ENCODE results near the gene ZNF213.

Gene ZNF213

DNA sequence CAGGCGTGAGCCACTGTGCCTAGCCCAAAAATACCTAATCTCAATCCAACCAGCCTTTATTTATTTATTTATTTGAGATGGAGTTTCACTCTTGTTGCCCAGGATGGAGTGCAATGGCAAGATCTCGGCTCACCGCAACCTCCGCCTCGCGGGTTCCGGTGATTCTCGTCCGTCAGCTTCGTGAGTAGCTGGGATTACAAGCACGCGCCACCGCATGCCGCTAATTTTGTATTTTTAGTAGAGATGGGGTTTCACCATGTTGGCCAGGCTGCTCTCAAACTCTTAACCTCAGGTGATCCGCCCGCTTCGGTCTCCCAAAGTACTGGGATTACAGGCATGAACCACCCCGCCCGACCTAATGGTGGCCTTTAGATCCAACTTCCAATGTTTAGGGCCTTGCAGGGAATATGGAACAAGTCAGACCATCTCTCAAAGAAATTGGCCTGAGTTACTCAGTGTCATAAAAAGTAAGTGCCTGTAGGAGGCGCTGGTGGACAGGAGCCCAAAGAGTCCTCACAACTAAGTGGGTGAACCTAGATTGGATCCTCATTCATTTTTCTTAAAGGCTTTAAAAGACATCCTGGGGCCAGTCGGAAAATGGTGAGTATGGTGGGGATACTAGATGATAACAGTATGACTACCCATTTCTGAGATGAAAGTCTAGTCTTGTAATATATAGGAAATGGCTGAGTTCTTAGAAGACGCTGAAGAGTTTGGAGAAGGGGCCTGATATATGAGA, 40.4 kb upstream of the ZNF213 start:
- Histone ChIP-seq H3K27me3 (ENCODE audit: control insufficient read depth in 1 of 2, insufficient read depth in 2 of 2, low read length in 2 of 2) (peaks cover 17 to 21% of the 10 kb centered on the region in 2 donors), H3K4me1 (ENCODE audit: control insufficient read depth, insufficient read depth, low read length) (no peaks in the 10 kb centered on the region), H3K9me3 (ENCODE audit: control insufficient read depth in 2 of 2, low read length in 2 of 2) (no peaks in the 10 kb centered on the region)

DNA sequence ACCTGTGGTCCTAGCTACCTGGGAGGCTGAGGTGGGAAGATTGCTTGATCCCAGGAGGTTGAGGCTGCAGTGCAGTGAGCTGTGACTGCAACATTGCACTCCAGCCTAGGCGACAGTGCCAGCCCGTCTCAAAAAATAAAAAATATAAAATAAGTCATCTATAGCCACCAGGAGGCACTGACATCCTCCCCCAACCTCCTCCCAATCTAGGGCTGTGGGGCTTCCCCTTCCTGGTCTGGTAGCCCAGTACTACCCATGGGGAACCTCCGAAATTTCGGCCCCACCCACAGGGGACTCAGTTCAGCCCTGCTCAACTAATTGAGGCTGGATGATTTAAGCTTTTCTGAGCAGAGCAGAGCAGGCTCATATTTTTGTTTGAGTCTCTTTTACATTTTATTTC, 39.0 kb upstream of the ZNF213 start:
- Histone ChIP-seq H3K27ac (ENCODE audit: low read length) (no peak overlapping the region), H3K36me3 (ENCODE audit: control insufficient read depth in 2 of 2, insufficient read depth in 2 of 2, low read length in 2 of 2) (no peaks in the 10 kb centered on the region), H3K9me3 (ENCODE audit: control insufficient read depth in 2 of 2, low read length in 2 of 2) (no peaks in the 10 kb centered on the region), H3K27me3 (ENCODE audit: control insufficient read depth in 1 of 2, insufficient read depth in 2 of 2, low read length in 2 of 2) (peaks cover 25 to 27% of the 10 kb centered on the region in 2 donors), H3K9ac (ENCODE audit: low read length in 2 of 2) (no peak overlapping the region), H3K4me3 (ENCODE audit: low read length in 2 of 2) (no peak overlapping the region), H3K4me1 (ENCODE audit: control insufficient read depth, insufficient read depth, low read length) (peaks cover 6% of the 10 kb centered on the region)

More for the DNA sequence above, 40.4 kb upstream of the ZNF213 start:
- Histone ChIP-seq H3K4me3 (ENCODE audit: low read length in 2 of 2) (no peak overlapping the region), H3K36me3 (ENCODE audit: control insufficient read depth in 2 of 2, insufficient read depth in 2 of 2, low read length in 2 of 2) (no peaks in the 10 kb centered on the region), H3K9ac (ENCODE audit: low read length in 2 of 2) (no peak overlapping the region), H3K27ac (ENCODE audit: low read length) (no peak overlapping the region)

DNA sequence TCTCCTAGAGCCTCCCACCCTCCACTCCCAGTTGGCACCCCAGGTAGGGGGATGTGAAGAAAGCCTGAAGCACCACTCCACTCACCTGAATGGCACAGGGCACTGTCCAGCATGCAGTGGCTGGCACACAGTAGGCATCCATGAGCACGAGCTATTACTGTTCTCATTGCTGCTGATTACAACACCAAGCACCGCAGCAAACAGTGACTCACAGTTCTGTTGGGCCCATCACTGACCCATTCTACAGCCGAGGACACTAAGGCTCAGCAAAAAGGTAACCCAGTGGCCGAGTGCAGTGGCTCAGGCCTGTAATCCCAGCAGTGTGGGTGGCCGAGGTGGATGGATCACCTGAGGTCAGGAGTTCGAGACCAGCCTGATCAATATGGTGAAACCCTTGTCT, 38.5 kb upstream of the ZNF213 start:
- Histone ChIP-seq H3K9ac (ENCODE audit: low read length in 2 of 2) (no peak overlapping the region), H3K27ac (ENCODE audit: low read length) (no peak overlapping the region)

DNA sequence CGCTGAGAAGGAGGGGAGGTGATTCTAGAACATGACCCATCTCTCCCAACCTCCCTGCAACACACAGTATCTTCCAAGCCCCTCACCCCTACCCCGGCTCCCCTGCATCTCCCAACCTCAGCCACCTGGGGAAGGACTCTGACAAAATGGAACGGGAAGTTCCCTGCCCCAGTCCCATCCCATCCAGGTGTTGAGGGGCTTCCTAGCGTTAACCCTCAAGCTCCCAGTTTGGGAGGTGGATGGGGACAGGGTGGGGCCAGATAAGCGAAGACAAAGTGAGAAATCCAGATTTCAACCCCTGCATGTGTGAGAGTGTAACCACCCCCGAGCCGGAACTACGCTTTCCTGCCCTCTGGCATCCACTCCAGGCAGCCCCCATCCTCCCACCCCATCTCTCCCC, 37.6 kb upstream of the ZNF213 start:
- no peak overlapping the region for H3K27ac ChIP-seq (ENCODE audit: low read length)
- no peak overlapping the region for H3K9ac ChIP-seq (ENCODE audit: low read length in 2 of 2)
- H3K9me3 ChIP-seq (ENCODE audit: control insufficient read depth in 2 of 2, low read length in 2 of 2), result no peaks in the 10 kb centered on the region
- peaks cover 26 to 27% of the 10 kb centered on the region in 2 donors for H3K27me3 ChIP-seq (ENCODE audit: control insufficient read depth in 1 of 2, insufficient read depth in 2 of 2, low read length in 2 of 2)
- H3K4me1 ChIP-seq (ENCODE audit: control insufficient read depth, insufficient read depth, low read length), result peaks cover 6% of the 10 kb centered on the region
- no peak overlapping the region for H3K4me3 ChIP-seq (ENCODE audit: low read length in 2 of 2)
- no peaks in the 10 kb centered on the region for H3K36me3 ChIP-seq (ENCODE audit: control insufficient read depth in 2 of 2, insufficient read depth in 2 of 2, low read length in 2 of 2)

More for the DNA sequence above, 38.5 kb upstream of the ZNF213 start:
- no peak overlapping the region for H3K4me3 ChIP-seq (ENCODE audit: low read length in 2 of 2)
- H3K27me3 ChIP-seq (ENCODE audit: control insufficient read depth in 1 of 2, insufficient read depth in 2 of 2, low read length in 2 of 2), result peaks cover 29 to 32% of the 10 kb centered on the region in 2 donors
- peaks cover 6% of the 10 kb centered on the region for H3K4me1 ChIP-seq (ENCODE audit: control insufficient read depth, insufficient read depth, low read length)
- H3K9me3 ChIP-seq (ENCODE audit: control insufficient read depth in 2 of 2, low read length in 2 of 2), result no peaks in the 10 kb centered on the region
- H3K36me3 ChIP-seq (ENCODE audit: control insufficient read depth in 2 of 2, insufficient read depth in 2 of 2, low read length in 2 of 2), result no peaks in the 10 kb centered on the region

DNA sequence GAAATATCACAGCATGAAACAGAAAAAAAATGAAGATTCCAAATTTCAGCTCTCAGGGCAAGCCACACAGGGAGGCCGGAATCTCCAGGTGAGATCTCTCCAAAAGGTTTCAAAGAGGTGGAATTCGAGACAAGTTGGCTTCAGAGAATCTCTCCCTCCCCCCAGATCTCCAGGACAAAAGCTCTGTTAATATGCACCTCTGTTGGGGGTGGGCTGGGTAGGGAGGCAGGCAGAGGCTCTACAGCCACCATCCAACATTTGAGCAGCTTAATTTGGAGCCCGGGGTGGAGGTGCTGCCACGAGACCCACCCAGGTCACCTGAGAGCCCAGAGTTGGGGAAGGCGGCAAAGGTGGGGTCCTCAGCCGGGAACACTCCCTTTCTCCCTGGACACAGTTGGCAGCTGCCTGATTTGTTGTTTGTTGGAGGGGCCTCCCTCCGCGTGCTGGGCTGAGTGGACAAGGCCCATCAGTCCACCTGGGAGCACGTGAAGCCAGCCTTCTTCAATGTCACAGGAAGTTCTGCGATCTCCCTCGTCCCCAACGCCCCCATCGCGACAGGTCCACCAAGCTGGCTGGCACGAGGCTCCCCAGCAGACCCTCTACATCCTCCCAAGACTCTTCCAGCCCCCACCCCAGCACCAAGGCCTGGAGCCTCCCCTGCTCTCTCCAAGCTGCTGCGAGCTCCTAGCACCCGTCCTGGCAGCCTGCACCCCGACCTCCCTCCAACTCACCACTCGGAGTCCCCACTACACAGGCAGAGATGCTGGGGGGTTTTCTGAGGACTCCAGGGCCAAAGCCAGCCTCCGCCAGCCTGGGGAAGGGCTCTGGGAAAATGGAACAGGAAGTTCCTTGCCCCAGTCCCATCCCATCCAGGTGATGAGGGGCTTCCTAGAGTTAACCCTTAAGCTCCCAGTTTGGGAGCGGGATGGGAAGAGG, 36.1 kb upstream of the ZNF213 start, which contains the start of gene ZSCAN10:
Gene ZSCAN10 (minus strand): TSS at position 836 of the 936 bp plus-strand sequence. CDS start 6,357 bp downstream, outside the sequence.
- peaks cover 23% of the 10 kb centered on the region in 2 donors for H3K27me3 ChIP-seq (ENCODE audit: control insufficient read depth in 1 of 2, insufficient read depth in 2 of 2, low read length in 2 of 2)
- no peak within 1 kb of the TSS for H3K27ac ChIP-seq (ENCODE audit: low read length)
- no peaks in the 10 kb centered on the region for H3K36me3 ChIP-seq (ENCODE audit: control insufficient read depth in 2 of 2, insufficient read depth in 2 of 2, low read length in 2 of 2)
- no peaks in the 10 kb centered on the region for H3K9me3 ChIP-seq (ENCODE audit: control insufficient read depth in 2 of 2, low read length in 2 of 2)
- peaks cover 6% of the 10 kb centered on the region for H3K4me1 ChIP-seq (ENCODE audit: control insufficient read depth, insufficient read depth, low read length)
- no peak within 1 kb of the TSS for H3K9ac ChIP-seq (ENCODE audit: low read length in 2 of 2)
- peak within 1 kb of the TSS in 1 of 2 donors; percentile 44 for H3K4me3 ChIP-seq (ENCODE audit: low read length in 2 of 2)

DNA sequence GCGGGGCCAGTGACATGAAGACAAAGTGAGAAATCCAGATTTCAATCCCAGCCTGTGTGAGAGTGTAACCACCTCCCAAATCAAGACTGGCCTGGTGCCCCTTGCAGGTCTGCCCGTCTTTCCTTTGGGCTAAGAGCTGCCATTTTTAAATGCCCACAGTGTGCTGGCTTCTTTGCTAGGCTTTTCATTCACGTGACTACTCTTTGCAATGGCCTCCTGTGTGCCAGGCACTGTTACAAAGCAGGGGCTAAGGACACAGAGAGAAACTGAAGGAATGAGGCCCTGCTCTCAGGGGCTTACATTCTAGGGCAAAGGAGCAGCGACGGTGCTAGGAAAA, 35.5 kb upstream of the ZNF213 start:
- peaks cover 23% of the 10 kb centered on the region in 2 donors for H3K27me3 ChIP-seq (ENCODE audit: control insufficient read depth in 1 of 2, insufficient read depth in 2 of 2, low read length in 2 of 2)
- H3K9ac ChIP-seq (ENCODE audit: low read length in 2 of 2), result no peak overlapping the region
- H3K27ac ChIP-seq (ENCODE audit: low read length), result no peak overlapping the region
- no peaks in the 10 kb centered on the region for H3K36me3 ChIP-seq (ENCODE audit: control insufficient read depth in 2 of 2, insufficient read depth in 2 of 2, low read length in 2 of 2)
- H3K9me3 ChIP-seq (ENCODE audit: control insufficient read depth in 2 of 2, low read length in 2 of 2), result no peaks in the 10 kb centered on the region
- peak overlapping the region in 1 of 2 donors; percentile 44 for H3K4me3 ChIP-seq (ENCODE audit: low read length in 2 of 2)
- peaks cover 6% of the 10 kb centered on the region for H3K4me1 ChIP-seq (ENCODE audit: control insufficient read depth, insufficient read depth, low read length)

DNA sequence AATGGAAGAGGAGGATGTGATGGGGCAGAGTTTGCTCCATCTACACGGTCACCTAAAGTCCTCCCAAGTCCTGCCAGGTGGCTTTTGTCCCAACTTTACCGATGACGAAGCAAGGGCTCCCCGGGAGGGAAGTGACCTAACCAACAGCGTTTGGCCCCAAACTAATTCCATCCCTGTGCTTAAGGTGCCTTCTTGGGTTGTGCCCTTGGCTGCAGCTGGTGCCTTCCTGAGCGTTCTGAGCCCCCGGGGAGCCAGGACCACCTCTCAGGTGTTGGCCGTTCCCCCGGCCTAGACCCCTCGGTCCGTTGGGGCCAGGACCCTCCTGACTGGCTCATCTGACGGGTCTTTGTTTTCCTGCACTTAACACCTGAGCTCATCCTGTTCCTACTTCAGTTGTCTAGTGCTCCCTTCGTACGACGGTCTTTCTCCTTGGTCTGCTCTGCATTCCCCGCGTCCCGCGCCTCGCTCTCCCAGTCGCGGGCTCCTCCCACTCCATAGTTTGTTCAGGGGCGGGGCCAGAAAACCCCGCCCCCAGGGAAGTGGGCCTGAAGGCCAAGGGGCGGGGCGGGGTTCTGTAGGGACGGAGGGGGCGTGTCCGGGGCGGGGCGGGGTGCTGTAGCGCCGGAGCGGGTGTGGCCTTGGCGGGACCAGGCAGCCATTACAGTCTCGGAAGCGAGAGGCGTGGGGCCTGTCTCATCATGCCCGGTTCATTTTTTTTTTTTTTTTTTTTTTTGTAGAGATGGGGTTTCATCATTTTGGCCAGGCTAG, 34.9 kb upstream of the ZNF213 start:
- H3K27me3 ChIP-seq (ENCODE audit: control insufficient read depth in 1 of 2, insufficient read depth in 2 of 2, low read length in 2 of 2), result peaks cover 21 to 23% of the 10 kb centered on the region in 2 donors
- H3K4me3 ChIP-seq (ENCODE audit: low read length in 2 of 2), result peak overlapping the region in 1 of 2 donors; percentile 44
- no peak overlapping the region for H3K9ac ChIP-seq (ENCODE audit: low read length in 2 of 2)
- no peaks in the 10 kb centered on the region for H3K9me3 ChIP-seq (ENCODE audit: control insufficient read depth in 2 of 2, low read length in 2 of 2)
- peaks cover 6% of the 10 kb centered on the region for H3K4me1 ChIP-seq (ENCODE audit: control insufficient read depth, insufficient read depth, low read length)
- no peaks in the 10 kb centered on the region for H3K36me3 ChIP-seq (ENCODE audit: control insufficient read depth in 2 of 2, insufficient read depth in 2 of 2, low read length in 2 of 2)
- H3K27ac ChIP-seq (ENCODE audit: low read length), result no peak overlapping the region

DNA sequence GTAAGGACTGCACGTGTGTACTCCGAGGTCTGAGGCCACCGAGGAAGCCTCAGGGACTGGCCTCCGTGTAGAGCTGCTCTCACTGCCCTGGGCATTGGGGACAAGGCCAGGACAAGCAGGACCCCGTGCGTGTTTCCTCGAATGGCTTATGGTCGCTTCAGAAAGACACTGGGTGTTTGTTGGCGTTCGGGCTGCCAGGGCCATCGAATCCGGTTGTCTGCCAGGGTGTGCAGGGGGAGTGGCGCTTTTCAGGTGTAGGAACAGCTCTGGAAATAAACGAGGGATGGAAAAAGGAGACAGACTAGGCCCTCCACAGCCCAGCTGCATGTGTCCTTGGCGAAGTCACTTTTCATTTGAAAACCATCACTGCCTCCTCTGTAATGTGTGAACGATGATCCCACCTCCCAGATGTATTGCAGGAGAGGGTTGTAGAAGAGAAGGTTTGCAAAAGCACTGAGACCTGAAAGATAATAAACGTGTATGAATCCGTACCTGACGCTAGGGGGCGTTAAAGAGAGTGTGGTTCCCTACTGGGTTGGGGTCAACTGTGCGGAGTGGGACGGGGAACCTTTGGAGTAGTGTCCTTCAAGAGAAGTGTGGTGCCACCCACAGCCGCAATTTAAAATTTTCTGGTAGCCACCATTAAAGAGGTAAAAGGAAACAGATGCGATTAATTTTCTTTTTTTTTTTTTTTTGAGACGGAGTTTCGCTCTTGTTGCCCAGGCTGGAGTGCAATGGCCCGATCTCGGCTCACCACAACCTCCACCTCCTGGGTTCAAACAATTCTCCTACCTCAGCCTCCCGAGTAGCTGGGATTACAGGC, 33.6 kb upstream of the ZNF213 start:
- H3K27ac ChIP-seq (ENCODE audit: low read length), result no peak overlapping the region
- H3K9ac ChIP-seq (ENCODE audit: low read length in 2 of 2), result no peak overlapping the region
- peaks cover 21 to 23% of the 10 kb centered on the region in 2 donors for H3K27me3 ChIP-seq (ENCODE audit: control insufficient read depth in 1 of 2, insufficient read depth in 2 of 2, low read length in 2 of 2)
- H3K9me3 ChIP-seq (ENCODE audit: control insufficient read depth in 2 of 2, low read length in 2 of 2), result no peaks in the 10 kb centered on the region
- peaks cover 9% of the 10 kb centered on the region for H3K4me1 ChIP-seq (ENCODE audit: control insufficient read depth, insufficient read depth, low read length)
- H3K4me3 ChIP-seq (ENCODE audit: low read length in 2 of 2), result peak overlapping the region in 1 of 2 donors; percentile 8
- no peaks in the 10 kb centered on the region for H3K36me3 ChIP-seq (ENCODE audit: control insufficient read depth in 2 of 2, insufficient read depth in 2 of 2, low read length in 2 of 2)

DNA sequence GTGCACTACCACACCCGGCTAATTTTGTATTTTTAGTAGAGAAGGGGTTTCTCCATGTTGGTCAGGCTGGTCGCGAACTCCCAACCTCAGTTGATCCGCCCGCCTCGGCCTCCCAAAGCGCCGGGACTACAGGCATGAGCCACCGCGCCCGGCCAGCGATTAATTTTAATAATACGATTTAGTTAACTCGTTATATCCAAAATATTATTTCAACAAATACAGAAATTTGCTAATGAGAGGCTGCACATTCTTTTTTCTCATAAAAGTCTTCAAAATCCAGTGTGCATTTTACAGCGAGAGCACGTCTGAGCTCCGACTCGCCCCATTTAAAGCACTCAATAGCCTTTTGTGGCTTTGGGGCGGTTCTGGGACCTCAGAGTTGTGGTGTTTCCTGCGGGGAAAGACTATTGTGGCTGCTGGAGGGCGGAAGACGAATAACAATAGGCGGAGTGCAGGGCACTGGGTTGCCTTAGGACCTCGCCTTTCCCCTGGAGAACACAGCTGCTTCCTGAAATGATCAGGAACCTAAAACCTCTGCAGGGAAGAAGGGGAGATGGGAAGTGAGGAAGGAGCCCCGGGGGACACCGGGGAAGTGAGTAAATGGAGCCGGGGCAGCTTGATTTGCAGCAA, 32.9 kb upstream of the ZNF213 start:
- H3K9ac ChIP-seq (ENCODE audit: low read length in 2 of 2), result no peak overlapping the region
- H3K9me3 ChIP-seq (ENCODE audit: control insufficient read depth in 2 of 2, low read length in 2 of 2), result no peaks in the 10 kb centered on the region
- peaks cover 14% of the 10 kb centered on the region for H3K4me1 ChIP-seq (ENCODE audit: control insufficient read depth, insufficient read depth, low read length)
- H3K4me3 ChIP-seq (ENCODE audit: low read length in 2 of 2), result no peak overlapping the region
- H3K36me3 ChIP-seq (ENCODE audit: control insufficient read depth in 2 of 2, insufficient read depth in 2 of 2, low read length in 2 of 2), result no peaks in the 10 kb centered on the region
- peaks cover 21 to 23% of the 10 kb centered on the region in 2 donors for H3K27me3 ChIP-seq (ENCODE audit: control insufficient read depth in 1 of 2, insufficient read depth in 2 of 2, low read length in 2 of 2)
- no peak overlapping the region for H3K27ac ChIP-seq (ENCODE audit: low read length)

Measured in stomach smooth muscle (tissue), 2 donors.